GM19397 (cell line): ENCODE measurements around the gene DET1.
"Not testable (repeated sequence)": the region's sequence is repeated elsewhere in the genome, so short reads cannot be mapped to it uniquely, and the experiment has no call there.

Experiments used
- ATAC-seq: cut with Tn5 transposase; IDR thresholded peaks from one replicate; pipeline ENCODE4 v1.9.1; 2021; ENCODE audit warnings: mild to moderate bottlenecking, moderate library complexity; ENCODE audit not compliant: unreplicated experiment

The DET1 gene

GRCh38 chr15:88541111-88541510, 5.4 kb downstream of the DET1 start:
- not testable (repeated sequence) for ATAC-seq

- not testable (repeated sequence) for ATAC-seq
Observed at GRCh38 chr15:88540350-88540749, 6.1 kb downstream of the DET1 start.

- ATAC-seq = no peak
Observed at GRCh38 chr15:88539441-88539840, 7.0 kb downstream of the DET1 start.

DNA sequence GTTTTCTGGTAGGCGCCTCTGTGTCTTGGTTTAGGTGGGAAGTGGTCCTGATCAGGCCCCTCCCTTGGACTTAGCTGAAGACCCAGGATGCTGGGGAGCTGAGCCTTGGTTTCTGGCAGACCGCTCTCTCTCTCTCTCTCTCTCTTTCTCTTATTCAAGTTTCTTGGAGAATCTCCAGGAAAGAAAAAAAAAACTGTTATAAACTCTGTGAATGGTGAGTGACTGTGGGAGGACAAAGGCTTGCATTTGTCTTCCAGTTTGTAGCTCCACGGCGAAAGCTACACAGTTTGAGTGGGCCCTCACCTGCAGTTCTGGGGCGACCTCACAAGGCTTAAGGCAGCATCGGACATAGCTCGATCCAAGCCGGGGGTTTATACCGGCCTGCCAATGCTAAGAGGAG, 7.5 kb downstream of the DET1 start:
- ATAC-seq = no peak

GRCh38 chr15:88537591-88538317, 8.7 kb downstream of the DET1 start:
- ATAC-seq = no peak

DNA sequence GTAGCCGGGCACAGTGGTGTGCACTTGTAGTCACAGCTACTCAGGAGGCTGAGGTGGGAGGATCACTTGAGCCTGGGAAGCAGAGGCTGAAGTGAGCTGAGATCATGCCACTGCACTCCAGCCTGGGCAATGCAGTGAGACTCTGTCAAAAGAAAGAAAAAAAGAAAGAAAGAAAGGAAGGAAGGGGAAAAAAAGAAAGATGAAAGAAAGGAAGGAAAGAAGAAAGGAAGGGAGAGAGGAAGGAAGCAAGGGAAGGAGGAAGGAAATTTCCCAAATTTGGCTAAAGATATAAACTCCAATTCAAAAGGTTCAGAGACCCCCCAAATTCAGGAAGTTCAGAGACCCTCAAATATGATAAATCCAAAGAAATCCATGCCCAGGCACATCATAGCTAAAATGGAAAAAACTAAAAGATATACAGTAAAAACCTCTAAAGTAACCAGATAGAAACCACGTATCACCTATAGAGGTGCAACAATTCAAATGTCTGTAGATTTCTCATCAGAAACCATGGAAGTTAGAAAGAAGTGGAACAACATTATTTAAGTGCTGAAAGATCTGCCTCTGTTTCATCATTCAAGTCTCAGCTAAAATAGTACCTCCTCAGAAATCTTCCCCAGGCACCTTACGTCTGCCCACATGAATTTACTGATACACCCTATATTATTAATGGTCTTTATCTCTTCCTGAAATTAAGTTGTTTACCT, 10.7 kb downstream of the DET1 start:
- no peak for ATAC-seq

- ATAC-seq = no peak
Observed at GRCh38 chr15:88535100-88535499, 11.4 kb downstream of the DET1 start.

DNA sequence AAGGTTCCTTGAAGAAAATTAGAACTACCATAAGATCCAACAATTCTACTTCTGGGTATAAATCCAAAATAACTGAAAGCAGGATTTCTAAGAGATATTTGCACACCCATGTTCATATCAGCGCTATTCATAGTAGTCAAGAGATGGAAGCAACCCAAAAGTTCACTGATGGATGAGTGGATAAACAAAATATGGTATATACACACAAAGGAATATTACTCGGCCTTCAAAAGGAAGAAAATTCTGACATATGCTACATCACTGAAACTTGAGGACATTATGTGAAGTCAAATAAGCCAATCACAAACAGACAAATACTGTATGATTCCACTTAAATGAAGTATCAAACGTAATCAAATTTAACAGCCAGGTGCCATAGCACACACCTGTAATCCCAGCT, 13.1 kb downstream of the DET1 start:
- no peak for ATAC-seq

GRCh38 chr15:88529021-88529630, 17.4 kb downstream of the DET1 start:
- ATAC-seq = no peak

- ATAC-seq = no peak
Observed at GRCh38 chr15:88526247-88526879, 20.1 kb downstream of the DET1 start.

GRCh38 chr15:88525418-88525817, 21.1 kb downstream of the DET1 start:
- ATAC-seq = no peak

GRCh38 chr15:88524094-88524493, 22.4 kb downstream of the DET1 start:
- not testable (repeated sequence) for ATAC-seq

- no peak for ATAC-seq
Observed at GRCh38 chr15:88518903-88519302, 27.6 kb downstream of the DET1 start.

- no peak for ATAC-seq
Observed at GRCh38 chr15:88513195-88513594, 33.3 kb downstream of the DET1 start.

DNA sequence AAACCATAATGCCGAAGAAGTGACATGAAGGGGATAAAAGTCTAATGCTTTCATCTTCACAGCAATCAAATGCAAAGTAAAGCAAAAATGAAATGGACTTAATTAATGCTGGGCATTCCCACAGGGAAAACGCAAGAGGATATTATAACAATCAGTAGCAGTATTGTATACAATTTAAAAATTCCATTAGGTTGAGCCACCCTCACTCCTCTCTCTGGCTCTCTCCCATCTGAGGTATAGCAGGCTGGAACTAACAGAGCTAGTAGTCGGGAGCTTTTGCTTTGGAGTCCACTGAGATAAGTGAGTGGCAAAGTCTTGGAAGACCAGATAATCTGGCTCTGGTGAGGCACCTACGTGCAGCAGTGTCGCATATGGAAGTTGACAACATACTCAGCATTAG, 33.9 kb downstream of the DET1 start:
- no peak for ATAC-seq

DNA sequence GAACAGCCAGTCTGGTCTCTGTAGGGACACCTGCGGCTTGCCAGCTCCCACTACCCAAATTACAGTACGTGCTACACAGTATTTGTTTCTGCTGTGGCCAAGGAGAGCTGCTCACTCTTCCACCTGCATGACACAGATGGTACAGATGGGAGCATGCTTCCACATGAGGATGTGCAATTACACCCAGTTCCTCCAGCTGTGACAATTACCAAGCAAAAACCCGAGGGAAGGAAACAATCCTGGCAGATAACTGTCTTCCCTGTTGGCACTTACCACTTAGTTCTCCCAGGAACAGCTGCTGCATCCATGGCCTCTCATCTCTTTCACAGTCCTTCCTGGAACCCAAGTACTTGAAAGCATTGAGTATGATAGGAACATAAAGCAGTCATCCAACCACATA, 34.4 kb downstream of the DET1 start:
- ATAC-seq = no peak

DNA sequence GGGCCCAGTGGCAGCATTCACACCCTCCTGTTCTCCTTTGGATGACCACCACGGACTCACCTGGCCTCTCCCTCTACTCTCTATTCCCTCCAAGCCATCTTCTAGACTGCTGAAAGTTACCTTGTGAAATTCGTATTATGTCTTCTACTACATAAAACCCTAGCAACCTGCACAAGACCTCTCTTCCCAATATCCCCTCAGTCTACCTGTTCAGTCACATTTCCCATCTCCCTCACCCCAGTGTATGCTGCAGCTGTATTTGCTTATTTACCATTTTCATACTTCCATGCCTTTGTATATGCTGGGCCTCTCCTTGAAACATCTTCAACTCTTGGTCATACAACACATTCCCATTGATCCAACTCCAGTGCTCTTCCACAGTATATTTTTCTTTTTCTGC, 35.3 kb downstream of the DET1 start:
- ATAC-seq = no peak

DNA sequence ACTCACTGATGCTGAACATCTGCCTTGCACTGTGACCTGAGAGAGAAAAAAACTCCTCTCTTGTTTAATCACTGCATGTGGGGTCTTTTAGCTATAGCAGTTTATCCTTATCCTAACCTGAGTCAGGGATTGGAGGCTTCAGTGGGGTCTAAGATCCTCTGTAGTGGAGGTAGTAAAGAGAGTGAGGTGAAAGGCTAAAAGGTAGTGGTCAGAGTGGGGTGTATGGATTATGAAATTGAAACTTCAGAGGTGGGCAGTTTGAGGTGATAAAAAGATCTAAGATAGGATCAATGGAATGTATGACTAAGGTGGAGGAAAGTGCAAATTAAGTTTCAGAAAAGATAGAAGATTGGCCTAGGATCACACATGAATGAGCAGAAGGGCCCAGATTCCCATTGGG, 36.5 kb downstream of the DET1 start:
- no peak for ATAC-seq

GRCh38 chr15:88509321-88509720, 37.2 kb downstream of the DET1 start:
- ATAC-seq = no peak

- ATAC-seq = no peak
Observed at GRCh38 chr15:88506628-88507027, 39.9 kb downstream of the DET1 start.

GRCh38 chr15:88505721-88506120, 40.8 kb downstream of the DET1 start:
- ATAC-seq = no peak

GRCh38 chr15:88504445-88504844, 42.0 kb downstream of the DET1 start:
- ATAC-seq = no peak
